Effector memory CD8-positive, alpha-beta T cell (primary cell): ENCODE data around the gene RTEL1.
"Not testable (repeated sequence)": the region's sequence is repeated elsewhere in the genome, so short reads cannot be mapped to it uniquely, and the experiment has no call there.

Source experiments
- ATAC-seq: fragments of 150-1000 bp; cut with Tn5 transposase; replicated peaks from 2 replicates; pipeline ENCODE4 v1.10.0; 2021; ENCODE audit warnings: mild to moderate bottlenecking, moderate library complexity
- DNase-seq, 3 experiments: peaks; one replicate each; pipeline ENCODE4 v3.0.0; 2021
- H3K27ac Mint-ChIP-seq, 2 donors: one replicate each; pipeline ENCODE4 v1.8.0; 2022; ENCODE audit warnings: mild to moderate bottlenecking in 2 of 2, mixed read lengths in 2 of 2, moderate library complexity in 2 of 2
- H3K27me3 Mint-ChIP-seq, 2 donors: one replicate each; pipeline ENCODE4 v1.8.0; 2022; ENCODE audit warnings: mixed read lengths in 2 of 2
- H3K36me3 Mint-ChIP-seq: one replicate; pipeline ENCODE4 v1.8.0; 2022; ENCODE audit warnings: mild to moderate bottlenecking, moderate library complexity, mixed read lengths; ENCODE audit not compliant: insufficient read depth
- H3K4me1 Mint-ChIP-seq, 2 donors: one replicate each; pipeline ENCODE4 v1.8.0; 2022; ENCODE audit warnings: low read depth in 2 of 2, mixed read lengths in 2 of 2
- H3K4me3 Mint-ChIP-seq, 2 donors: one replicate each; pipeline ENCODE4 v1.8.0; 2022; ENCODE audit warnings: mild to moderate bottlenecking in 2 of 2, mixed read lengths in 2 of 2, moderate library complexity in 2 of 2
- H3K9me3 Mint-ChIP-seq, 2 donors: one replicate each; pipeline ENCODE4 v1.8.0; 2022; ENCODE audit warnings: mixed read lengths in 2 of 2

RTEL1 gene

GRCh38 chr20:63648190-63648589 is 9.9 kb upstream of the RTEL1 start:
- H3K36me3 Mint-ChIP-seq: peaks cover 4% of the 10 kb centered on the region
- no peak overlapping the region for H3K4me3 Mint-ChIP-seq
- no peak overlapping the region for H3K27ac Mint-ChIP-seq

DNA sequence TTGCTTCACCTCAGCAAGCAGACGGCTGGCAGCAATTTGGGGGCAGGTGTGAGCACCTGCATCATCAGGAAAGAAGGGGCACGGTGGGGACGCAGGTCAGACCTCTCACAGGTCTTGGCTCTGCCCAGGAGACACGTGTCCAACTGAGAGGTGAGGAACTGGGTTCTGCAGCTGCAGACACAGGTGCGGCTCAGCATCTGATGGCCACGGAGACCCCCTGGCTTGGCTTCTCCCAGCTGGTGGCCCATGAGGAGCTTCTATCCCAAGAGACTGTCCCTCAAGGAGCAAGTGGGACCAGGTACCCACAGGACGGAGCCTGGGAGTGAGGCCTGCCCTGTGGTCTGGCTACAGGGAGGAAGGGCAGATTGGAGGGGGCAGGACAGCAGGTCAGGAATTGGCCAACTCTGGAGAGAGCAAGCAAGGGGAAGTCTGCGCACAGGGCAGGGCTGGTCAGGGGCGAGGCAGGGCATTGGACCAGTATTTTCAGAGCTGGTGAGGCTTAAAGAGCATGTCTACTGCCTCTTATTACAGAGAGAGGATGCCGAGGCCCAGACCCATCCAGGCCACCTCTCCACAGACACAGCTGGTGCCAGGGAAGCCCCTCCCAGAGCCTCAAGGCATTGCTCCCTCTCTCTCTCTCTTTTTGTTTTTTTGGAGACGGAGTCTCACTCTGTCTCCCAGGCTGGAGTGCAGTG is 9.1 kb upstream of the RTEL1 start:
- no peak overlapping the region for H3K4me3 Mint-ChIP-seq
- DNase-seq (no peak), ATAC-seq (no peak)
- no peaks in the 10 kb centered on the region for H3K27me3 Mint-ChIP-seq
- peak overlapping the region in 1 of 2 donors; percentile 87 for H3K27ac Mint-ChIP-seq
- H3K36me3 Mint-ChIP-seq: peaks cover 7% of the 10 kb centered on the region
- H3K9me3 Mint-ChIP-seq: no peaks in the 10 kb centered on the region
- H3K4me1 Mint-ChIP-seq: peaks cover 17 to 19% of the 10 kb centered on the region in 2 donors

More at GRCh38 chr20:63648190-63648589, 9.9 kb upstream of the RTEL1 start:
- Mint-ChIP-seq H3K4me1 (peaks cover 16 to 19% of the 10 kb centered on the region in 2 donors), H3K27me3 (no peaks in the 10 kb centered on the region), H3K9me3 (no peaks in the 10 kb centered on the region)
- ATAC-seq (no peak), DNase-seq (no peak)

DNA sequence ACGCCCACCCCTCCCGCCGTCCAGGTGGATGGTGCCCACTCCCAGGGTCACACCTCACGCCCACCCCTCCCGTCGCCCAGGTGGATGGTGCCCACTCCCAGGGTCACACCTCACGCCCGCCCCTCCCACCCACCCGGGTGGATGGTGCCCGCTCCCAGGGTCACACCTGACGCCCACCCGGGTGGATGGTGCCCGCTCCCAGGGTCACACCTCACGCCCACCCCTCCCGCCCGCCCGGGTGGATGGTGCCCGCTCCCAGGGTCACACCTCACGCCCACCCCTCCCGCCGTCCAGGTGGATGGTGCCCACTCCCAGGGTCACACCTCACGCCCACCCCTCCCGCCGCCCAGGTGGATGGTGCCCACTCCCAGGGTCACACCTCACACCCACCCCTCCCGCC is 7.6 kb upstream of the RTEL1 start:
- not testable (repeated sequence) for H3K4me3 Mint-ChIP-seq, H3K27me3 Mint-ChIP-seq, H3K36me3 Mint-ChIP-seq, DNase-seq, H3K9me3 Mint-ChIP-seq, ATAC-seq
- H3K27ac Mint-ChIP-seq: peak overlapping the region in 1 of 2 donors; percentile 66
- peaks cover 19 to 25% of the 10 kb centered on the region in 2 donors for H3K4me1 Mint-ChIP-seq

- Mint-ChIP-seq H3K4me3 (peak overlapping the region; percentile 79 to 90), H3K4me1 (peaks cover 17 to 25% of the 10 kb centered on the region in 2 donors), H3K36me3 (peaks cover 13% of the 10 kb centered on the region), H3K27me3 (no peaks in the 10 kb centered on the region), H3K27ac (peak overlapping the region in 1 of 2 donors; percentile 73), H3K9me3 (no peaks in the 10 kb centered on the region)
- peak in 1 of 3 experiments; percentile 33 for DNase-seq
- ATAC-seq: peak; percentile 37
Measured at GRCh38 chr20:63651942-63652191, 6.2 kb upstream of the RTEL1 start.

DNA sequence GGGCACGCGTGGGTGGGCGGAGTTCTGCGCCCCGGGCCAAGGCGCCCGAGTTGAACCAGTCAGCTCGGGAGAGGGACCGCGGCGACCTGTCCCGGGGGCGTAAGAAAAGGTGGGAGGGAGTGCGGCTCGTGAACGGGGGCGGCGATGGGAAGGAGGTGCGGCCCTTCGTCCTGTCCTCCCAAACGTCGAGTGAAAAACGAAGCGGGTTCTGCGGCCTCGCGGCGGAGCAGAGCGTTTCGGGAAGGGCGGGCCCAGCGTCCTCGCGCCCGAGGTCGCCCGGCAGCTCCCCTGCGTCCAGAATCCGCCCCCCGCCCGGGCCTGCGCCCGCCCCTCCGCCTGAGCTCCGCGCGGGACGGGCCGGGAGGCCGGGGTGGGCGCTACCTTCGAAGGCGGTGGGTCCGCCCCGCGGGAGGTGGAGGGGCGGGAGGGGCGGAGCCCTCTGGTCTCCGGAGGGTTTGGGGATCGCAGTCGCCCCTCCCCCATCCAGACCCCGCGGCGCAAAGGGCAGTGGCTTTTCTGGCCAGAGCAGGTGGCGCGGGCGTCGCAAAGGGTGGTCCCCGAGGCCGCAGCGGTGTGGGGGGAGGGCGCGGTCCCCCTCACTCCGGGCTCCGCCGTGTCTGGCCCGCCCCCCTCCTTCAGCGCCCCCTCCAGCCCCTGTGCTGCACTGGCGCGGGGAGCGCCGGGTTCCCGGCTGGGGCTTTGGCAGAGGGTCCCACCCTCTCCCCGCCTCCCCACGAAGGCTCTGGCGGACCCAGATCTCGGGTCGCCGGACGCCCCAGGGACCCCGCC is 5.7 kb upstream of the RTEL1 start:
- Mint-ChIP-seq H3K4me3 (peak overlapping the region; percentile 79 to 90), H3K4me1 (peaks cover 17 to 25% of the 10 kb centered on the region in 2 donors), H3K27ac (no peak overlapping the region), H3K27me3 (no peaks in the 10 kb centered on the region), H3K36me3 (peaks cover 13% of the 10 kb centered on the region), H3K9me3 (no peaks in the 10 kb centered on the region)
- peak; percentile 54 for ATAC-seq
- DNase-seq: peak in 1 of 3 experiments; percentile 37

GRCh38 chr20:63653041-63653973 is 4.8 kb upstream of the RTEL1 start, which contains the start of gene STMN3:
Gene STMN3, minus strand, starts transcription at chr20:63653424. Its CDS starts 79 bp downstream, at chr20:63653345.
- Mint-ChIP-seq H3K36me3 (peaks cover 17% of the 10 kb centered on the region), H3K4me3 (peak within 1 kb of the TSS; percentile 80 to 90), H3K27me3 (no peaks in the 10 kb centered on the region), H3K4me1 (peaks cover 23 to 28% of the 10 kb centered on the region in 2 donors), H3K9me3 (no peaks in the 10 kb centered on the region), H3K27ac (peak within 1 kb of the TSS; percentile 32 to 67)
- ATAC-seq: peak; percentile 47
- DNase-seq: peak; percentile 58 to 62 (median 59)

DNA sequence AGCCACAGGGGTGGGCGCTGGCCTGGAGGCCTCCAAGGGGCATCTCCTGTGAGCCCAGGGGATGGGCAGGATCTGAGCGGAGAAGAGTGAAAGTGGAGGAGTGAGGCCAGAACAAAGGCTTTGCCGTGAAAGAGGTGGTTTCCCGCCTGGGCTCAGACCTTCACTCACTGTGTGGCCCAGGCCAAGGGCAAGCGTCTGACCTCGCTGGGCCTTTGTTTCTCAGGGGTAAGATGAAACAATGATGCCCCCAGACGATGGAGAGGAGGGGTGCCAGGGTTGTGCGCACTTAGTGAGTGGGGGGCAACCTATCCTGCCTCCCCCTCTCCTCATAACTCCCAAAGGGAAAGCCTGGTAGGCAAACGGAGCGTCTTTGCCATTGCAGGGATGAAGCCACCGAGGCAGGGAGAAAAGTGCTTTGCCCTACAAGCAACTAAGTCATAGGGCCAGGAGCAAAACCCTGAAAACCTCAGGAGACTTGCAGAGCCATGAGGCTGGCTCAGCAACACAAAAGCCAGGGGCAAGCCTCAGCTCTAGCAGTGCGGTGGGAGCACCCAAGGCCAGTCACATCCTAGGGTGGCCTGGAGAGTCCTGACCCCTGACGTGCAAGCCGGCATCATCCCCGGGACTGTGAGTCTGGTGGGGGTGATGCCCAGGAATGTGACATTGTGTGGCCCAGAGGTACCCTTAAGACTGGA is 4.0 kb upstream of the RTEL1 start:
- ATAC-seq (no peak), DNase-seq (no peak)
- H3K9me3 Mint-ChIP-seq: no peaks in the 10 kb centered on the region
- H3K27ac Mint-ChIP-seq: peak overlapping the region; percentile 32 to 67
- H3K4me1 Mint-ChIP-seq: peaks cover 31% of the 10 kb centered on the region in 2 donors
- H3K4me3 Mint-ChIP-seq: peak overlapping the region; percentile 80 to 85
- peaks cover 20% of the 10 kb centered on the region for H3K36me3 Mint-ChIP-seq
- H3K27me3 Mint-ChIP-seq: no peaks in the 10 kb centered on the region

DNA sequence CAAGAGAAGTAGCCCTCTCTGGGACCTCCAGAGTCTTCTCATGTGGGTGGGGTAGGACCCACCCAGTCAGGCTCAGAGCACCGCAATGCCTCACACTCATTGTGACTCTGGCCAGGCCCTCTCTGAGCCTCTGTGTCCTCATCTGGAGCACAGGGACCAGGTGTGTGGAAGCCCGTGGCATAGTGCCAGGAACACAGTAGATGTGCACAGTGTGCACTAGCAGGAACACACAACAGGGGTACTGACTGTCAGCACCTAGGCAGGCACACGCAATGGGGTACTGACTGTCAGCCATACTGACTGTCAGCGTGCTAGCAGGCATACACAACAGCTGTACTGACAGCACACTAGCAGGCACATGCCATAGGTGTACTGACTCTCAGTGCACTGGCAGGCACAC is 2.9 kb upstream of the RTEL1 start:
- H3K4me1 Mint-ChIP-seq: peaks cover 37 to 42% of the 10 kb centered on the region in 2 donors
- no peaks in the 10 kb centered on the region for H3K27me3 Mint-ChIP-seq
- peaks cover 20% of the 10 kb centered on the region for H3K36me3 Mint-ChIP-seq
- no peak overlapping the region for H3K27ac Mint-ChIP-seq
- ATAC-seq (no peak), DNase-seq (no peak)
- no peaks in the 10 kb centered on the region for H3K9me3 Mint-ChIP-seq
- H3K4me3 Mint-ChIP-seq: no peak overlapping the region

DNA sequence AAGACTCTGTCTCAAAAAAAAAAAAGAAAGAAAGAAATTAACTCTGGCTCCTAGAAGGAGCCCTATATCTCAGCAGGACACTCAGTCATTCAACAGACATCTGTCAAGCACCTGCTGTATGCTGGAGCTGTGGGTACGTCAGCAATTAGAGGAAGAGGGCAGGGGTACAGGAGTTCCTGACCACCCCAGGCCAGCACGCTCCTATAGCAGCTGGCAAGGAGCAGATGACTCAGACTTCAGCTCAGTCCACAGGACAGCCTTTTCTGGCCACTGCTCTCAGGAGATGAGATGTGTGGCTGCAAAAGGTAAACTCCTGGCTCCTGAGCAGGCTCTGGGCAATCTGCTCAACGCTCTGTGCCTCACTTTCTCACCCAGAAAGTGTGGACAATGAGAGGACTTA is 1.7 kb upstream of the RTEL1 start:
- H3K27me3 Mint-ChIP-seq: no peaks in the 10 kb centered on the region
- no peak overlapping the region for H3K27ac Mint-ChIP-seq
- peaks cover 20% of the 10 kb centered on the region for H3K36me3 Mint-ChIP-seq
- H3K4me3 Mint-ChIP-seq: peak overlapping the region in 1 of 2 donors; percentile 58
- no peaks in the 10 kb centered on the region for H3K9me3 Mint-ChIP-seq
- DNase-seq (no peak), ATAC-seq (no peak)
- H3K4me1 Mint-ChIP-seq: peaks cover 36 to 38% of the 10 kb centered on the region in 2 donors

GRCh38 chr20:63657260-63657936 is 714 bp upstream of the RTEL1 start:
- peak overlapping the region; percentile 81 to 86 for H3K27ac Mint-ChIP-seq
- peaks cover 24% of the 10 kb centered on the region for H3K36me3 Mint-ChIP-seq
- no peak for DNase-seq
- no peak for ATAC-seq
- H3K27me3 Mint-ChIP-seq: no peaks in the 10 kb centered on the region
- no peaks in the 10 kb centered on the region for H3K9me3 Mint-ChIP-seq
- H3K4me1 Mint-ChIP-seq: peaks cover 32 to 35% of the 10 kb centered on the region in 2 donors
- peak overlapping the region; percentile 91 to 95 for H3K4me3 Mint-ChIP-seq

DNA sequence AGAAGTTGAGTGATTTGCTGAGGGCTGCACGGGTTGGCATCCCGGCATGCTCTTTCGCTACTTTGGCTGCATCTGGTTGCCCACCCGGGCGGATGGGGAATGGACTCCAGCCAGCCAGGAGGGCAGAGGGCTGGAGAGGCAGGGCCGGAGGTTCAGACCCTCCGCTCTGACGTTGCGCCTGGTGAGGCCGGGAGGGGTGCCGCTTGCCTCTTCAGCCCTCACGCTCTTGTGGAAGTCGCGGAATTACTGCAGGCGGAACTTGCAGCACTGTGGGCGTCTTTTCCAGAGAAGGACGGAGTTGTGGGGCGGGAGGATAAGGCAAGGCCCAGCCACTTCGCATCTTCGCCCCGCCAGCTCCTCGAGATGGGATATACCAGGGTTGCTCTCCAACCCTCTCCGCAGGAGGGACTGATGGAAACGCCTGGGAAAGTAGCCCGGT is 656 bp downstream of the RTEL1 start:
- Mint-ChIP-seq H3K27me3 (no peaks in the 10 kb centered on the region), H3K27ac (peak overlapping the region; percentile 81 to 86), H3K36me3 (peaks cover 20% of the 10 kb centered on the region), H3K4me3 (peak overlapping the region; percentile 91 to 95), H3K4me1 (peaks cover 32 to 33% of the 10 kb centered on the region in 2 donors), H3K9me3 (no peaks in the 10 kb centered on the region)
- no peak for DNase-seq
- peak; percentile 10 for ATAC-seq

DNA sequence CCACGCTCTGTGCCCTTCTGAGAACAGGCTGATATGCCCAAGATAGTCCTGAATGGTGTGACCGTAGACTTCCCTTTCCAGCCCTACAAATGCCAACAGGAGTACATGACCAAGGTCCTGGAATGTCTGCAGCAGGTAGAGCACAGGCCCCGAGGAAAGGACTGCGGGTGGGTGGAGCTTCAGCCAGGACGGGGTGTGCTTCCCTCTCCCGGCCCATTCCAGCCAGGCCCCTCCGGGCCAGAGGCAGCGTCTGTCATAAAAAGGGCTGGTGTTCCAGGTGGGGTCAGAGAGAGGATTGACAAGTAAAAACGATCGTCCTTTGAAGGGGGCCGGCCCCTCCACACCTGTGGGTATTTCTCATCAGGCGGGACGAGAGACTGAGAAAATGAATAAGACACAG is 1.3 kb downstream of the RTEL1 start:
- peaks cover 15% of the 10 kb centered on the region for H3K36me3 Mint-ChIP-seq
- no peaks in the 10 kb centered on the region for H3K27me3 Mint-ChIP-seq
- H3K27ac Mint-ChIP-seq: no peak overlapping the region
- no peaks in the 10 kb centered on the region for H3K9me3 Mint-ChIP-seq
- ATAC-seq: no peak
- H3K4me1 Mint-ChIP-seq: peaks cover 28 to 30% of the 10 kb centered on the region in 2 donors
- DNase-seq: no peak
- peak overlapping the region; percentile 91 to 95 for H3K4me3 Mint-ChIP-seq
